Suppressor macrophage (primary cell): Measurements from ENCODE around the gene GRHL3.
A peak's percentile ranks its signal among the peaks of the same experiment; 100 is the strongest.

Experiments
- DNase-seq, 4 experiments: peaks; one replicate each; pipeline ENCODE4 v3.0.0-alpha.2; 2020 to 2022

Gene GRHL3

GRCh38 chr1:24293392-24294227 lies 25.5 kb upstream of the GRHL3 start:
- DNase-seq: no peak

- peak; percentile 22 to 60 (median 26) for DNase-seq
These were observed 24.9 kb upstream of the GRHL3 start for GRCh38 chr1:24294228-24294672.

- DNase-seq: peak; percentile 11 to 47 (median 33)
These were observed 24.3 kb upstream of the GRHL3 start for GRCh38 chr1:24294716-24295371.

GRCh38 chr1:24295535-24295934 lies 23.6 kb upstream of the GRHL3 start:
- no peak for DNase-seq

DNA sequence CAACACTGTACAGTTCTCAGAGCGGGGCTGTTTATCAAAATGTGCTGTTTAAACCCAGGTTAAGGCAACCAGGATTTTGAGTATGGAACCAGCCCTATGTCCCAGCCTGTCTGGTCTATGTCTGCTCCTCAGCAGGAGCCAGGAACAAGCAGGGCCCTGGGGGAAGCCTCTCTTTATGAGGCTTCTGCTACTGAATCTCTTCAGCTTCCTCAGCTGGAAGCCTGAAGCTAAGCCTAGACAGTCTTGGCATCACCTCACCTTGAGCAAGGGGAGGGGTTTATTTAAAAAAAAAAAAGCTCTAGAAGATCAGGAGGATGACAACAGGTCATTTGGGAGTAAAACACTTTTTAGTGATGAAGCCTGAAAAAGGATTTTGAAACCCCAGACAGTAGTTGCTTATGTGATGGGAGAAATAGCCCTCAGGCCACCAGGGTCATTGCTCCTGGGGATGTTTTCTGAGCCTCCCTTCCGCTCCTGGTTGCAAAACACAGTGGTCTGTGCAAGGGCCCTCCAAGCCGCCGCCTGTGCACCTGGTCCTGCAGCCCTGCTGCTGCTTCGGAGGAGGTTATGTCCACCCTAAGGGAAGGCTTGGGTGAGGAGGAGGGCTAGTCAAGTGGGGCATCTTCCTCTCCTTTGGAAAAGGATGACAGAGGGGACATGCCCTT lies 21.8 kb upstream of the GRHL3 start:
- DNase-seq: no peak

GRCh38 chr1:24297852-24298232 lies 21.3 kb upstream of the GRHL3 start:
- no peak for DNase-seq

DNA sequence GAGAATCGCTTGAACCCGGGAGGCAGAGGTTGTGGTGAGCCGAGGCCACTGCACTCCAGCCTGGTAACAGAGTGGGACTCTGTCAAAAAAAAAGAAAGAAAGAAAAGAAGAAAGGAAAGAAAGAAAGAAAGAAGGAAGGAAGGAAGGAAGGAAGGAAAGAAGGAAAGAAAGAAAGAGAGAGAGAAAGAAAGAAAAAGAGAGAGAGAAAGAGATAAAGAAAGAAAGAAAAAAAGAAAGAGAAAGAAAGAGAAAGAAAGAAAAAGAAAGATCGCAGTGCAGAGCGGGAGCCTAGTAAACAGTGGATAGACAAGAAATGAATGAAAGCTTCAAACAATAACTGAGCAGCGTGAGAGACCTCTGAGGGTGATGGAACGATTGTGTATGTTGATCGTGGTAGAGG lies 20.6 kb upstream of the GRHL3 start:
- DNase-seq: no peak

GRCh38 chr1:24299901-24300300 lies 19.3 kb upstream of the GRHL3 start:
- DNase-seq: no peak

DNA sequence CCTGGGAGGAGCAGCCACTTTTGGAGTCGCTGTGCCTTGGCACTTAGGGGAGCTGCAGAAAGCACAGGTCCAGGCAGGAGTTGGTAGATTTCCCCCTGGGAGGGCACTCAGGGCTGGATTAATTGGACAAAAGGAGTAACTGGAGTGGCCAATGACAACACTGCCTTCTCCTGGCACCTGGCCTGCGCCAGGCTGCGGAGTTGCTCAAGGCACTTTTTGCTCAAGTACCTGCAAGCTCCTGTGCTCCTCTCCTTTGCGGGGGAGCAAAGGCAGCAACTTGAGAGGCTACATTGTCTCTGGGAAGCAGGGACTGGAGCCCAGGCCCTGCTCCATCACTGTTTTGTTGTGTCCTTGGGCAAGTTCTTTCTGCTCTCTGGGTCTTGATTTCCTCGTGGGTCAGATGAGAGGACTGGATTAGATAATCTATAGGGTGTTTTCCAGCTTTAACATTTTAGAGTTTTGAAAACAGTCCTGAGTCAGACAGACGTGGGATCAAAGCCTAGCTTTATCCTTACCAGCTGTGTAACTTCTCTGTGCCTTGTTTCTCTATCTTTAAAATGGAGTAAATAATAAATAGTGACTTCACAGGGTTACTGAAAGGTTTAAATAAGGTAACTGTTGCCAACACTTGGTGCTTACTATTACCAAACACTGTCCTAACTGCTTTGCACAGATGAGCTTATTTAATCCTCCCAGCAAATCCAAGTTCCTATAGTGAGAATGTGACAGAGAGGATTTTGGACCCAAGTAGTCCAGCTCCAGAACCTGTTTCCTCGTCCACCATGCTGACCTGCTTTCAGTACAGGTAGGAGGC lies 18.0 kb upstream of the GRHL3 start:
- DNase-seq: no peak

DNA sequence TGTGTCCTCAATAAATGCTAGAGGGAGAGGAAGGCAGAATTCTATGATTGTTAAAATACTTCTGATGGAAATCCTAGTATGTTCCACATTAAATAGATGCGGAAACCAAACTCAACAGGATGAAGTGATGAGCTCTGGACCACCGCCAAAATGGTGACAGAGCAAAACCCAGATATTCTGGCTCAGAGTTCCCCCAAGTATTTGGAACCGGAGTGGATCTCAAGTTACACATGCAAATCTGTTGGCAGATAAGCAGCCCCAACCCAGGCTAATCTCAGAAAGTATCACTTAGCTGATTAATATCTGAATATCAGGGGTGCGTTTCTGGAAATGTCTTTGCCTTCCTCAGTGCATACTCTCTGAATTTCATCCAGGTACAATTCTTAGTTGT lies 17.4 kb upstream of the GRHL3 start:
- no peak for DNase-seq

GRCh38 chr1:24302209-24302611 lies 16.9 kb upstream of the GRHL3 start:
- DNase-seq: no peak

GRCh38 chr1:24303600-24303999 lies 15.6 kb upstream of the GRHL3 start:
- DNase-seq: no peak

GRCh38 chr1:24304763-24305162 lies 14.4 kb upstream of the GRHL3 start:
- DNase-seq: no peak

GRCh38 chr1:24308365-24309015 lies 10.7 kb upstream of the GRHL3 start:
- DNase-seq: no peak

DNA sequence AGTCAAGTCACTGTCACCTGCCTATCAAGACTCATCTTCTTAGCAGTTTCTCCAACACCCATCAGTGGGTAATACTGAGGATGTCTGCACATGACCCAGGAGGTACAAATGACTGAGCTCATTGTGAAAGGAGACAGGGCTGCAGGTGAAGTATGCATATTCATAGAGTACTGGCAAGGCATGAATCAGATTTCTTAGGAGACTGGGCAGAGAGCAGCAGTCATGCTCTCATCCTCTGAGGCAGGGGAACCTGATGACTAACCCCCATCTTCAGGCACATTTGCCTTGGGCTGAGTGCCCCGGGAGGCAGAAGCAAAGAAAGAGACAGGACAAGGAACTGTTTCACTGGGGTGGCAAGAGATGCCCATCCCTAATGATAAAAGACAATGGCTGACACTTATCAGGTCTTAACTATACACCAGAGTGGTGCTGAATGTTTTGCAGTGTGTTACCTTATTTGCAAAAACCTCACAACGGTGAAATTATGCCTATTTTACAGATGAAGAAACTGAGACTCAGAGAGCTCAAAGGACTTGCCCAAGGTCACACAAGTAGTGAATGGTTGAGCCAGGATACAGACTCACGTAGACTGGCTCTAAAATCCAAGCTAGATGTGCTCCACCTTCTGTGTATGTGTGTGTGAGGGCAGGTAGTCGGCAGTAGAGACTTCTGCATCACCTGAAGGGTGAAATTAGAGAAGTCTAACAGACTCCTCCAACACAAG lies 9.2 kb upstream of the GRHL3 start:
- no peak for DNase-seq

DNA sequence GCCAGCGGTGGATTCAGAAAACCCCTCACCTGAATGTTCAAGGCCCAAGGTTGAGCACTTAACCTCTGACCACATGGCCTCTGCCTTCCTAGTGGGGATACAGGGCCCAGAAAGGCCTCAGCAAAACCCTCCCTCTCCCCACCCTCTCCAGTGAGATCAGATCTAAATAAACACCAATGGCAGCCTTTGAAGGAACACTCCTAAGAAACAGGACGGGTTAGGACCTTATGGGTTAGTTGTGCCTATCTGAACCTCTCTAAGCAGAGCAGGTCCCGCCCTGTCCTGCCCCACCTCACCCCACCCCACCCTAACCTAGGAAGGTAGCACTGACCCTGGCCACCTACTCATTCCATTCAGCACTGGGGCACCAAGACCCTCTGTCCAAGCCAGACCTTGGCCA lies 7.9 kb upstream of the GRHL3 start:
- DNase-seq: no peak

DNA sequence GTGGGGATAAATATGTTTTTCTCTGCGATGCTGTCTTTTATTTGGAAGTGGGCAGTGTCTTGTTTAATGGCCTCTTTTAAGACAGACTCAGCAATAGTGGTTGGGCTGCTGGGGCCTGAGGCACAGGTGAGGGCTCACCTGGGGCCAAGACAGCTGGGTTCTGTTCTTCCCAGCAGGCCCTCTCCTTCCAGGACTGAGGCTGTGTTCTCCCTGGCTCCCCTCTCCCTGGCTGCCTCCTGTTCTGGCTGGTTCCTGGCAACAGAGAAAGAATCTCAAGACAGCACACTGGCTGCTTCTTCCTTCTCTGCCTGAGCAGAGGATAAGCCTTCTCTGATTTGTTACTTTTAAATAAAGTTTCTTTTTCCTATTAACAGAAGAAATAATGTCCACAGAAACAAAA lies 7.4 kb upstream of the GRHL3 start:
- DNase-seq: no peak

DNA sequence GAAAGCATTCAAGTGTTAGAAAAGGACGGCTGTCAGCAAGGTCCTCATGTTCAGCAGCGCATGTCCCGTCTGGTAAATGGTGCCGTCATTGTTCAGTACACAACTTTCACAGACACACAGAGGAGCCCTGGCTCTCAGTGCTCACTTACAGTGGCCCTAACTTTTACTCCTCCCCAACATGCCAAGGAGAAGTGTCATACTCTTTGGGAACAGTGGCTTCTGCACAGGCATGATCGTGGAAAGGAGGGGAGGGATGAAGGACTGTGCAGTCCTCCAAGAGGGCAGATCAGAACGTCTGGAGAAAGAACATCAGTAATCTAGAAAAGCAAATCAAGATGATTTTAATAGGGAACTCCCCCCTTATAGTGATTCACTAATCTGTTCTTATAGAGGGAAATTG lies 3.8 kb upstream of the GRHL3 start:
- DNase-seq: no peak

DNA sequence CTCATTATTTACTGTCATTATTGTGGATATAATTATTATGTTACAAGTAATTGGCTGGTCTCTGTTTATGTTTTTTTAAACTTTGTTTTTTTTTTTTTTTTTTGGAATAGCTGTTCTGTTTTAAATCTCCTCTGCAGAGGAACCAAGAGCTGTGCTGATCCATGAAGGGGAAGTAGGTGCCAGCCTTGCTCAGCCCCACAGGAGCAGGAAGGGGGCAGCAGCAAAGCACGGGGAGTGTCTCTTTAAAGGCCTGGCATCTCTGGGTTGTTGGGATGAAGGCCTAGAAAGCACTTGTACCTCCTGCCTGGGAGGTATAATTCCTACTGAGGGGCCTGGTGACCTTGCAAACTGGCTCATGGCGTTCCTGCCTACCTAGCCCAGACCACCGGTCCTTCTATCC lies 2.5 kb upstream of the GRHL3 start:
- DNase-seq: peak; percentile 15 to 71 (median 49)

- no peak for DNase-seq
These were observed 2.1 kb upstream of the GRHL3 start for GRCh38 chr1:24317081-24317480.

GRCh38 chr1:24317956-24318614 lies 1.1 kb upstream of the GRHL3 start:
- no peak for DNase-seq
